ENCODE data around the gene FAM181A. TPM values are rescaled to one million over a fixed set of nuclear protein-coding genes. Genes with fewer than 3 reads are reported as not detected.

Gene FAM181A
- total RNA-seq, 1 experiment from 2014 or later, result not detected

DNA sequence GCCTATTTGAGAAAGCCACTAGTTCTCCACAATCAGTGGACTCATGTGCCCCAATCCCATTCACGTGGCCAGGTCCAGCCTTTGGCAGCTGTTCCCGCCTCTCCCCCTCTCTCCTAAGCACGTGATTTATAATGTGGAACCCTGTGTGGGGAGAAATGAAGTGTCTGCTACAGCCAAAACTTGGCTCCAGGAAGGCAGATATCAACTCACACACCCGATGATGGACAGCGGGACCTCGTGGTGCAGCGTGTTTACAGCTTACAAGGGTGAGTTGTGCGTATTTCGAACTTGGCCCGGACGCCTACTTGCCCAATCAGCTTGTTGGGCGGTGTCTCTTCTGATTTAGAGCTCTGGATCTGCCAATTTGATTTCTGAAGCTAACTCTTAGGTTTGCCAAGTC, 38.1 kb upstream of the FAM181A start:
- H3K27ac ChIP-seq (ENCODE audit: insufficient read length, low read depth, low read length), result no peak overlapping the region
- H3K4me1 ChIP-seq (ENCODE audit: insufficient read depth, low read length), result no peaks in the 10 kb centered on the region; the same call in 1 of the 2 replicates
- no peak for DNase-seq
- peaks cover 4% of the 10 kb centered on the region in 2 experiments; a peak in 3 of 5 replicates for H3K9me3 Mint-ChIP-seq
- peaks cover 6% of the 10 kb centered on the region for H3K27me3 Mint-ChIP-seq (ENCODE audit: low read depth)
- H2BK12ac ChIP-seq (ENCODE audit: insufficient read length, low read depth, low read length), result no peak overlapping the region
- no peak overlapping the region; a peak in 1 of 7 replicates for H3K27ac Mint-ChIP-seq
- no peak overlapping the region for H2BK20ac ChIP-seq (ENCODE audit: low read depth, low read length, poor library complexity, severe bottlenecking)
- H3K4me1 Mint-ChIP-seq, result peaks cover 27 to 29% of the 10 kb centered on the region in 2 experiments
- WGBS (ENCODE audit: extremely low coverage, insufficient read length, low lambda C conversion rate), result no CpG with 5 or more reads among the region's 12 CpGs
- H3K9me3 ChIP-seq (ENCODE audit: control insufficient read depth, low read depth, low read length), result no peaks in the 10 kb centered on the region
- H3K27me3 ChIP-seq (ENCODE audit: insufficient read depth, low read length), result no peaks in the 10 kb centered on the region
- H2BK120ac ChIP-seq (ENCODE audit: low read depth, low read length, poor library complexity, severe bottlenecking), result no peak overlapping the region
- no peak overlapping the region for H3K4ac ChIP-seq (ENCODE audit: low read depth, low read length)
- no peaks in the 10 kb centered on the region for H3K23me2 ChIP-seq (ENCODE audit: insufficient read length, low read depth, low read length, poor library complexity, severe bottlenecking)
- H3K18ac ChIP-seq (ENCODE audit: insufficient read length, low read depth, low read length), result no peak overlapping the region
- no peak overlapping the region for H3K4me3 Mint-ChIP-seq
- H3K14ac ChIP-seq (ENCODE audit: insufficient read depth, low read length), result no peak overlapping the region
- no peak overlapping the region for H4K8ac ChIP-seq (replicated peaks; ENCODE audit: insufficient read length, low read depth, low read length)
- H3K79me2 ChIP-seq (ENCODE audit: insufficient read depth, low read length), result no peaks in the 10 kb centered on the region
- no peak overlapping the region for H3T11ph ChIP-seq (ENCODE audit: low read length)
- H2BK15ac ChIP-seq (ENCODE audit: low read depth, low read length), result no peak overlapping the region
- TF ChIP-seq, protein P1, sequence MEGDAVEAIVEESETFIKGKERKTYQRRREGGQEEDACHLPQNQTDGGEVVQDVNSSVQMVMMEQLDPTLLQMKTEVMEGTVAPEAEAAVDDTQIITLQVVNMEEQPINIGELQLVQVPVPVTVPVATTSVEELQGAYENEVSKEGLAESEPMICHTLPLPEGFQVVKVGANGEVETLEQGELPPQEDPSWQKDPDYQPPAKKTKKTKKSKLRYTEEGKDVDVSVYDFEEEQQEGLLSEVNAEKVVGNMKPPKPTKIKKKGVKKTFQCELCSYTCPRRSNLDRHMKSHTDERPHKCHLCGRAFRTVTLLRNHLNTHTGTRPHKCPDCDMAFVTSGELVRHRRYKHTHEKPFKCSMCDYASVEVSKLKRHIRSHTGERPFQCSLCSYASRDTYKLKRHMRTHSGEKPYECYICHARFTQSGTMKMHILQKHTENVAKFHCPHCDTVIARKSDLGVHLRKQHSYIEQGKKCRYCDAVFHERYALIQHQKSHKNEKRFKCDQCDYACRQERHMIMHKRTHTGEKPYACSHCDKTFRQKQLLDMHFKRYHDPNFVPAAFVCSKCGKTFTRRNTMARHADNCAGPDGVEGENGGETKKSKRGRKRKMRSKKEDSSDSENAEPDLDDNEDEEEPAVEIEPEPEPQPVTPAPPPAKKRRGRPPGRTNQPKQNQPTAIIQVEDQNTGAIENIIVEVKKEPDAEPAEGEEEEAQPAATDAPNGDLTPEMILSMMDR (conservative IDR thresholded peaks at IDR 0.05), result no peak
- no peak overlapping the region for H2BK5ac ChIP-seq (ENCODE audit: insufficient read length, low read length)
- no peak overlapping the region for H3K23ac ChIP-seq (ENCODE audit: insufficient read length, low read depth, low read length)
- H3K36me3 Mint-ChIP-seq (ENCODE audit: insufficient read depth in 1 of 3, low read depth in 3 of 3), result peaks cover 0 to 2% (median 0%) of the 10 kb centered on the region in 3 experiments; a peak in 1 of 7 replicates
- no peak overlapping the region for H2AK5ac ChIP-seq (ENCODE audit: insufficient read length, low read length)
- H3K79me1 ChIP-seq (ENCODE audit: insufficient read depth, low read depth, low read length, poor library complexity, severe bottlenecking), result no peaks in the 10 kb centered on the region
- H4K20me1 ChIP-seq (ENCODE audit: control insufficient read depth, insufficient read depth, insufficient read length), result no peaks in the 10 kb centered on the region
- H2AFZ ChIP-seq (ENCODE audit: low read length), result no peak overlapping the region
- H4K5ac ChIP-seq (ENCODE audit: insufficient read length, low read depth, low read length), result no peak overlapping the region
- H4K91ac ChIP-seq (ENCODE audit: insufficient read length, low read depth, low read length), result no peak overlapping the region
- no peak overlapping the region for H3K4me2 ChIP-seq (ENCODE audit: insufficient read depth, insufficient read length, low read length)
- no peak overlapping the region for H3K9ac ChIP-seq (ENCODE audit: extremely low read depth, insufficient read length, low read length)
- no peak overlapping the region for H3K56ac ChIP-seq (ENCODE audit: insufficient read length, low read depth, low read length)

Measured in H9 (cell line).